ENCODE measurements around the gene NDUFAF4. TPM values are rescaled to one million over a fixed set of nuclear protein-coding genes. Genes with fewer than 3 reads are reported as not detected.

NDUFAF4 gene
- total RNA-seq, 3 donors from 2014 or later = 9.8 to 26.6 (median 14.1) TPM

DNA sequence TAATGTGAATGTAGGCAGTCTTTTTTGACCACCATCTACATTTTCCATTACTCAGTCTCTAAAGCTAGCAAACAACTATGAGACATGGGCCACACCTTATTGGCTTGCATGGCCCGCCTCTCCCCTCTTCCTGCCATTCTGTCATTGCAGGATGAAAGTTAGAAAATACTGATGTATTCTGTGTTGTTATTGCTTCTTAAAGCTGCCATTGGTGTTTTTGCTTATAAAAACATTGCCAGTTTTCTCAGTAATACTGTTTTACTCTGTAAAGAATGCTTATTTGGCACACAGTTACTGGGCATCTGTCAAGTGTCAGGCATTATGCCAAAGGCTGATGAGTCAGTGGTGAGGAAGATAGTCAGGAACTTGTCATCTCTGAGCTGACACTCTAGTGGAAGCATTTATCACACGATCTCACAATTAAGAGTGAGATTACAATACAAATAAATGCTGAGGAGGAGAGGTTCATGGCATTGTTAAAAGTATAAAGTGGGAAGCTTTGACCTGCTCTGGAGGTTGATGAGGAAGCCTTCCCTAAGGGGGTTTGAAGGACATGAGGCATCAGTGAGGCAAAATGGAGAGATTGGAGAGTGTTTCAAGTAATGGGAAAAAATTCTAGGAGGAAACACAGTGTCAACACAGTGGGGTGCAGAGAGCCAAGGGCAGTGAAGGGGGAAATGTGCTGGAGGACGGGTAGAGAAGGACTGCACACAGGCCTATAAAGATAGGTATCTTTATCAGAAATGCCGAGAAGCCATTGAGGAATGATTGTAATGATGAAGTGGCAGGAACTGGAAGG lies 41.5 kb upstream of the NDUFAF4 start:
- H3K27ac ChIP-seq = no peak overlapping the region
- H3K4me1 ChIP-seq = no peaks in the 10 kb centered on the region
- intact Hi-C loops (cut with DNase I; ENCODE audit: low total_unique reads) = no loop called here
- H3K27me3 ChIP-seq = no peaks in the 10 kb centered on the region
- H3K4me3 ChIP-seq = no peak overlapping the region
- DNase-seq (ENCODE audit: low spot score in 2 of 2) = no peak
- H3K9me3 ChIP-seq = no peaks in the 10 kb centered on the region
- no peak for TF ChIP-seq POLR2AphosphoS5 (IDR thresholded peaks at IDR 0.05)
- TF ChIP-seq, protein P1, sequence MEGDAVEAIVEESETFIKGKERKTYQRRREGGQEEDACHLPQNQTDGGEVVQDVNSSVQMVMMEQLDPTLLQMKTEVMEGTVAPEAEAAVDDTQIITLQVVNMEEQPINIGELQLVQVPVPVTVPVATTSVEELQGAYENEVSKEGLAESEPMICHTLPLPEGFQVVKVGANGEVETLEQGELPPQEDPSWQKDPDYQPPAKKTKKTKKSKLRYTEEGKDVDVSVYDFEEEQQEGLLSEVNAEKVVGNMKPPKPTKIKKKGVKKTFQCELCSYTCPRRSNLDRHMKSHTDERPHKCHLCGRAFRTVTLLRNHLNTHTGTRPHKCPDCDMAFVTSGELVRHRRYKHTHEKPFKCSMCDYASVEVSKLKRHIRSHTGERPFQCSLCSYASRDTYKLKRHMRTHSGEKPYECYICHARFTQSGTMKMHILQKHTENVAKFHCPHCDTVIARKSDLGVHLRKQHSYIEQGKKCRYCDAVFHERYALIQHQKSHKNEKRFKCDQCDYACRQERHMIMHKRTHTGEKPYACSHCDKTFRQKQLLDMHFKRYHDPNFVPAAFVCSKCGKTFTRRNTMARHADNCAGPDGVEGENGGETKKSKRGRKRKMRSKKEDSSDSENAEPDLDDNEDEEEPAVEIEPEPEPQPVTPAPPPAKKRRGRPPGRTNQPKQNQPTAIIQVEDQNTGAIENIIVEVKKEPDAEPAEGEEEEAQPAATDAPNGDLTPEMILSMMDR (IDR thresholded peaks at IDR 0.05) = no peak
- H3K36me3 ChIP-seq = no peaks in the 10 kb centered on the region

- DNase-seq (ENCODE audit: low spot score in 2 of 2) = no peak
- H3K27me3 ChIP-seq = peaks cover 0 to 3% of the 10 kb centered on the region in 2 donors
- intact Hi-C loops (cut with DNase I; ENCODE audit: low total_unique reads) = no loop called here
- H3K36me3 ChIP-seq = no peaks in the 10 kb centered on the region
- H3K9me3 ChIP-seq = no peaks in the 10 kb centered on the region
- H3K4me3 ChIP-seq = no peak overlapping the region
- H3K4me1 ChIP-seq = no peaks in the 10 kb centered on the region
- no peak overlapping the region for H3K27ac ChIP-seq
- TF ChIP-seq POLR2AphosphoS5 (IDR thresholded peaks at IDR 0.05) = no peak
- no peak for TF ChIP-seq POLR2A (IDR thresholded peaks at IDR 0.05)
- TF ChIP-seq, protein P1 (IDR thresholded peaks at IDR 0.05) = no peak
Observed at GRCh38 chr6:96934087-96934486, 36.4 kb upstream of the NDUFAF4 start.

- Histone ChIP-seq H3K36me3 (no peaks in the 10 kb centered on the region), H3K9me3 (no peaks in the 10 kb centered on the region), H3K4me1 (no peaks in the 10 kb centered on the region), H3K27ac (no peak overlapping the region), H3K27me3 (peaks cover 0 to 3% of the 10 kb centered on the region in 2 donors), H3K4me3 (no peak overlapping the region)
- no peak for TF ChIP-seq POLR2AphosphoS5 (IDR thresholded peaks at IDR 0.05)
- TF ChIP-seq, protein P1 (IDR thresholded peaks at IDR 0.05) = no peak
- no peak for TF ChIP-seq POLR2A (IDR thresholded peaks at IDR 0.05)
- intact Hi-C loops (cut with DNase I; ENCODE audit: low total_unique reads) = no loop called here
- DNase-seq (ENCODE audit: low spot score in 2 of 2) = no peak
Observed at GRCh38 chr6:96931198-96931597, 33.5 kb upstream of the NDUFAF4 start.

DNA sequence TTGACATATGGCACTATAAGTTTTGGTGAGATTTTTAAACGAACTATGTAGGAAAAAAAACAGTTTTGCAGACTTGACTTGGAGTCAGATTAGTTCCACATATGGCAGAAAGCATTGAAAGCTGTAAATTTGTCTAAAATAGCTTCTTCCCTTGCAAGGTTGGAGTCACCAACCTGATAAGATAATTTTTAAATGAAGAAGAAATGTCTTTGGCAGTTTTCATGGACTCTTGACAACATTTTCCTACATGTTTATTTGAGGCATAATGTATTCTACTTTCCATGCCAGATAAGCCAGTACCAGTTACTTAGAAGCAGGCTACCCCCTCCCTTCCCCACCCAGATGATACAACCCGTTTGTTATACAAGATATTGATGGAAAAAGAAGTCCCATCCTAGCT lies 32.0 kb upstream of the NDUFAF4 start:
- intact Hi-C loops (cut with DNase I; ENCODE audit: low total_unique reads) = no loop called here
- no peak overlapping the region for H3K27ac ChIP-seq

GRCh38 chr6:96927660-96928059 lies 30.0 kb upstream of the NDUFAF4 start:
- intact Hi-C loops (cut with DNase I; ENCODE audit: low total_unique reads) = no loop called here
- no peak for DNase-seq (ENCODE audit: low spot score in 2 of 2)

More for the DNA sequence above, 32.0 kb upstream of the NDUFAF4 start:
- H3K27me3 ChIP-seq = peaks cover 0 to 3% of the 10 kb centered on the region in 2 donors
- no peak overlapping the region for H3K4me3 ChIP-seq
- peaks cover 4 to 6% of the 10 kb centered on the region in 2 donors for H3K4me1 ChIP-seq
- H3K36me3 ChIP-seq = no peaks in the 10 kb centered on the region
- TF ChIP-seq POLR2AphosphoS5 (IDR thresholded peaks at IDR 0.05) (no peak), POLR2A (IDR thresholded peaks at IDR 0.05) (no peak)
- TF ChIP-seq, protein P1 (IDR thresholded peaks at IDR 0.05) = no peak
- no peaks in the 10 kb centered on the region for H3K9me3 ChIP-seq
- DNase-seq (ENCODE audit: low spot score in 2 of 2) = no peak

More at GRCh38 chr6:96927660-96928059, 30.0 kb upstream of the NDUFAF4 start:
- Histone ChIP-seq H3K36me3 (no peaks in the 10 kb centered on the region), H3K4me3 (no peak overlapping the region), H3K27ac (no peak overlapping the region), H3K27me3 (peaks cover 0 to 3% of the 10 kb centered on the region in 2 donors), H3K4me1 (peaks cover 4 to 6% of the 10 kb centered on the region in 2 donors), H3K9me3 (no peaks in the 10 kb centered on the region)
- TF ChIP-seq POLR2A (IDR thresholded peaks at IDR 0.05) (no peak), POLR2AphosphoS5 (IDR thresholded peaks at IDR 0.05) (no peak)
- TF ChIP-seq, protein P1 (IDR thresholded peaks at IDR 0.05) = no peak

Measured in breast epithelium (tissue), 4 donors.